Muscle of back (tissue), 11 donors: Measurements from ENCODE around the gene PRPF6. TPM values are rescaled to one million over a fixed set of nuclear protein-coding genes. Genes with fewer than 3 reads are reported as not detected.

ENCODE experiments used
- DNase-seq, 3 donors: peaks; one replicate each; pipeline versions ENCODE4 v3.0.0 to v3.0.0-alpha.2; 2013
- polyA plus RNA-seq, 10 donors: library from polyadenylated mRNA; unstranded; fragments of 120-200 nt; gene quantifications; one replicate each; pipeline ENCODE4 v1.2.1, GENCODE V29; 2013; ENCODE audit not compliant: insufficient read length in 10 of 10

PRPF6 gene
- polyA plus RNA-seq, 10 donors = 45.9 to 58.2 (median 52.8) TPM

DNA sequence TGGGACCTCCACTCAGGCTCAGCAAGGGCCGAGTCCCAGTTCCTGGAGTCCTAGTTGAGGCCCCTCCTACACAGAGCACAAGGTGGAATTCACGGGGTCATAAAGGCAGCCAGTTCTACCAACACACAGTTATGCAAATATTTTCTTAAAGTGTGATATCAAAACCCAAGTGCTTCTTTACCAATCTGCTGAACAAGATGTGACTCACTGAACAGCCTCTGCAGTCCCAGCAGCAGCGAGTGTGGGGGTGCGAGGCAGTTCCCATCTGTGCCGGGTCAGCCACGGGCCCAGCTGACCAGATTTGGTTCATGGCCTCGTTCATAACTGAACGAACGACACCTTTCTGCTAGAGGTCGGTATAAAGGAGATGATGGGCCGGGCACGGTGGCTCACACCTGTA is 77.6 kb downstream of the PRPF6 start:
- no peak for DNase-seq

DNA sequence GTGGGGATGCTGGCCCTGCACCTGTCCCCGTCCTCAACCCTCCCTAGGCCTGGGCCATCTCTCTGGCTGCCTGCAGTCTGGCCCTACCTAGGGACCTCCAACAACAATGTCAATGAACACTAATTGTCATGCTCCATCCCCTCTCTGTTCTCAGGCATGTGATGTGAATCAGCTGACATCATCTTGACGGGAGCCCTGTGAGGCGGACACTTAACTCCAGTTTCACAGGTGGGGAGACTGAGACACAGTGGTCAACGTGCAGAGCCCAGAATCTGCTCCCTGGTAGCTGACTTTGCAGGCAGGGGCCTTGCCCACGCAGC is 81.3 kb downstream of the PRPF6 start:
- DNase-seq = no peak

DNA sequence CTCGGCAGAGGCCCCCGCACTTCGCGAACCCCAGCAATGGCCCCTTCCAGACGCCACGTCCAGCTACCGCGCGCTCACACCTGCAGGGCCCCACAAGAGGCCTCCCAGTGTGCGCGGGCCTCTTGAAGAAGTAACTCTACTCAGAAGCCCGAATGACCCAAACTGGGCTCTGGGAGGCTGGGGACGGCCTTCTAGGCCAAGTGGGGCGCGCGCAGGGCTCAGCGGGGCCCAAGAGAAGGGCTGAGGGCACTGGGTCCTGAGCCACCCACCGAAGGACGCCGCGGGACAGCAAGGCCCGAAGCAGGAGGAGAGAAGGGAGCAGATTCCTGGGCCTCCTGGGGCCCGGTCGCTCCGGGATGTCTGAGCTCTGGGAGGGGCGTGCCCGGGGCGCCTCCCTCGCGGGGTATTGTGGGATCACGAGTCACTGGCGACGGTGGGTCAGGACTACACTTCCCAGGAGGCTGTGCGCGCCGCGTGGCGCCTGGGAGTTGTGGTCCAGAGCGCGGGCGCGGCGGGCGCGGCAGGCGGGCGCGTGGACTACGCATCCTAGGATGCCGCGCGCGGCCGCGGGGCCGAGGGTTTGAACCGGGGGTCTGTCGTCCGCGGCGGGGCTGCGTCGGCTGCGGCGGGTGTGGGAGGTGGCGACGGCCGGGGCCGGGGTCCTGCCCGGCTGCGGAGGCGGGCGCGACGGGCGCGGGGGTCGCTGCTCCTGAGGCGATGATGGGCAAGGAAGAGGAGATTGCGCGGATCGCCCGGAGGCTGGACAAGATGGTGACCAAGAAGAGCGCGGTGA is 81.9 kb downstream of the PRPF6 start, which contains the start of gene TCEA2:
Gene TCEA2 (plus strand): TSS at position 603 of the 793 bp plus-strand sequence. CDS start 115 bp downstream, at position 718.
- DNase-seq = peak; percentile 96 to 98 (median 98)

- DNase-seq = peak in 1 of 3 donors; percentile 51
These were observed 82.6 kb downstream of the PRPF6 start for GRCh38 chr20:64063389-64064144.

DNA sequence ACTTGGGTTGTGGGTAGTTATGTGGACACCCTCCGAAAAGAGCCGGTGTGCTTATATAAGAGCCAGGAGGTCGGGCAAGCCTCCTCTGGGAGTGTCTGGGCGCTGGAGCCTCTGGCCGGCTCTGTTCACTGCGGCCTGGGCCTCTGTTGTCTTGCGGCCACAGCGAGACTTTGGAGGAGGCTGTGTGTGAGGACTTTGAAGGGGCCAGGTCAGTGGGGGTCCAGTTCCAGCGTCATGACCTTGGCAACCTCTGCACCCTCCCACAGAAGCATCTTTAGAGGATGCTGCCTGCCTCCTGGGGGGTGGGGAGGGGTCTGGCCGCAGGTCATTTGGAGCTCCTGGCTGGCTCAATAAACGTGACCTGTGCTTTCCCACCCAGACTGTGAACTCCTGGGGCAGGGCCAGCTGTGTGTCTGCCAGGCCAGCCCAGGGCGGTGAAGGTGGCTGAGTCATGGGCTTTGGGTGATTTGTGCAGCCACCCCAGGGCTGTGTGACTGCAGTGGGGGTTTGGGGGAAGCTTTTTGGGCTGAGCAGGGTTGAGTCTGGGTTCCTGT is 83.3 kb downstream of the PRPF6 start:
- no peak for DNase-seq

GRCh38 chr20:64065062-64065973 is 84.4 kb downstream of the PRPF6 start:
- no peak for DNase-seq

- DNase-seq = no peak
These were observed 85.0 kb downstream of the PRPF6 start for GRCh38 chr20:64065974-64066343.

DNA sequence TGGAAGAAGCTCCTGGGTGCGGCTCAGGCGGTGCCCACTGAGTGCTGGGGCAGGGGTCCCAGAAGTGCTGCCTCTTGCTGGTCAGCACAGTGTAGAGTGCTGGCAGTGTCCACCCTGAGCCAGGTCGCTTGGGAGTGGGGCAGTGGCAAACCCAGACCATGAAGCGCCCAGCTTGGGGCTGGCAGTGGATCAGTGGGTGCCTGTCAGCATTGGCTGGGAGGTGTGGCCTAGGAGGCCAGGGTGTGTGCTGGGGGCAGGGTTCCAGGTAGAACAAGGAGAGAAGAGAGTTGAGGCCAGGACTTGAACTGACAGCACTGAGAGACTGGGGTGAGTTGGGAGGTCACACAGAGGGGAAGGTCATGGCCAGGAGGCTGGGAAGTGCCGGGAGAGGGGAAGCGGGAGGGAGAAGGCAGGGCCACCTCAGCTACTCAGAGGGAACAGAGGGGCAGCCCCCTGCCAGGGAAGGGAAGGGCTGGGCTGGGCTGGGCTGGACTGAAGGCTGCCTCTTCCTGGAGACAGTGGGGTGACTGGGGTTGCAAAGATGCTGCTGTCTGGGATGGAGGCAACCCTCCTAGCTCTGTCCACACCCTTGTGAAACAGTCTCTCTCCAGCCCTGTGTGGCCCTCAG is 86.2 kb downstream of the PRPF6 start:
- DNase-seq = no peak

DNA sequence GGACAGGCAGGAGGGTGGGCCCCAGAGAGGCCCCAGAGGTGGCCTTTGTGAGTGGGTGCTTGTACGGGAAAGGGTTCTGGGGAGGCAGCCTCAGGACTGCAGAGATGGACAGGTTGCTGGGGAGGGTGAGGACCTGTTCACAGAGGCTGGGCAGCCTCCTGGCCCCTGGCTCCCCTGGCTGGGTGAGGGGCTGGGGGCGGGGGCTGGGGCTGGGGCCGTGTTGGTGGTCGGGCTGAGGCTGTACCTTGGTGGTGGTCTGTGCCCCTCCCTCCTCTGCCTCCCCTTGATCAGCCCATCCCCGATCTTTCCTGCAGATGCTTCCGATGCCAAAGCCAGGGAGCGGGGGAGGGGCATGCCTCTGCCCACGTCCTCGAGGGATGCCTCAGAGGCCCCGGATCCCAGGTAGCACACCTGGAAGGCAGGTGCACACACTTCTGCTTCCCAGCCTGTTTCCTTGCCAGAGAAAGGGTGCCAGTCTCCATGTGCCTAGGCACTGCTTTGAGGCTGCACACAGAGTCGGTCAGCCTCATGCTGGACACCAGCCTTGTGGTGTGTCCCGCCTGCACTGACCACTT is 86.9 kb downstream of the PRPF6 start:
- DNase-seq = no peak

- no peak for DNase-seq
These were observed 87.7 kb downstream of the PRPF6 start for GRCh38 chr20:64068386-64069208.

GRCh38 chr20:64069209-64069613 is 88.3 kb downstream of the PRPF6 start:
- no peak for DNase-seq

- no peak for DNase-seq
These were observed 88.8 kb downstream of the PRPF6 start for GRCh38 chr20:64069614-64070243.

DNA sequence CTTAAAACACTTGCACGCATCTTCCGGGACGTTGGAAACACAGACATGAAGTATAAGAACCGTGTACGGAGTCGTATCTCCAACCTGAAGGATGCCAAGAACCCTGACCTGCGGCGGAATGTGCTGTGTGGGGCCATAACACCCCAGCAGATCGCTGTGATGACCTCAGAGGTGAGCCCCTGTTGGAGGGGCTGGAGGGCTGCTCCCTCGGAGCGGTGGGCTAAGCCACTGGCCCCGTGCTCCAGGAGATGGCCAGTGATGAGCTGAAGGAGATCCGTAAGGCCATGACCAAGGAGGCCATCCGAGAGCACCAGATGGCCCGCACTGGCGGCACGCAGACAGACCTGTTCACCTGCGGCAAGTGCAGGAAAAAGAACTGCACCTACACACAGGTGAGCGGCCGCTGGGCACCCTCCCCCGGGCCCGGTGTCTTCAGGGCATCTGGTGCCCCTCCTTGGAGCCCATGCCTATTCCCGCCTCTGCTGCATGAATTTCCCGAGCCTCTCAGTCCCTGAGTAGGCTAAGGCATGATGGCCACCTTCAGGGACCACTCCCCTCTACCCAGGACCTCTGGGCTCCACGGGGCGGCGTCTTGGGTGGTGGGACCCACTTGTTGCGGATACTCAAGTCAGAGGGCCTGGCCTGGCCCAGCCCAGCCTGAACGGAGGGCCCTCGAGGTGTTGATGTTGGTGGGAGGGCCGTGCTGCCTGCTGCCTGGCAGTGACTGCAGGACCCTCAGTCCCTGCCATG is 89.5 kb downstream of the PRPF6 start:
- DNase-seq = no peak

DNA sequence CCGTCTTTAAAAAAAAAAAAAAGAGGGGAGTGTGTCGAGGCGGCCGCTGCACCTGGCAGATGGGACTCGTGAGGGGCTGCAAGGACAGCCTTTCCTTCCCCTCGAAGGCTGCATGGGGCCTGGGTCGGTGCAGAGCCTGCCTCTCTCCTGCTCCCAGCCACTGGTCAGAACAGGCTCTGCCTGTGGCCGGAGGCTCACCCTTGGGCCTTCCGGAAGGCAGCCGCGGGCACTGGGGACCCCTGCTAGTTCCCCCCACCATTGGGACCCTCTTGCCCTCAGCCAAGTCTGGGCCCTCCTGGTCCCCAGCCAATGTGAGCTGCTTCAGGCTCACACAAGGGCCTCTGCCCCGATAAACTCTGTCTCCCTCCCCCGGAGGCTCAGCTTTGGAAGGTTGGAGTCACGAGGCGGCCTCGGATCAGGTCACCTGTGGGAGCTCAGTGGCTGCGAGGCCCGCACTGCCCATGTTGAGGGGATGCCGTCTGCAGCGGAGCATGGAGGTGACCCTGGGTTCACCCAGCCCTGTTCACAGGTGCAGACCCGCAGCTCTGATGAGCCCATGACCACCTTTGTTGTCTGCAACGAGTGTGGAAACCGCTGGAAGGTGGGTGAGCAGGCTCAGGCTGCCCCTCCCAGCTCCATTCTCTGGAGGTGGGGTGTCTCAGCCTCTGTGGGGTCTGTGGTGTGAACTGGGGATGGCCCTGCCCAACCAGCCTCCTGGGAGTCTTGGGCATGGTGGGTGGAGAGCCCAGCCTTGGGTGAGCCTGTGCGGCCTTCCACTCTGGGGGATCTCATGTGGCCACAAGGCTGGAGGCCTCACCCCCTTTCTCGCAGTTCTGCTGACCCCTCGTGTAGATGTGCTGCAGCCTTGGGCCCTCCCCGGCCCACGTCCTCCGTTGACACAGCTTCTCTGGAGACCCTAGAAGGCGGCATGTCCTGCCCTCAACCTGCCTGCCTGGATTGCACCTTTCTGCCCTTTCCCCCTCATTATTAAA is 90.7 kb downstream of the PRPF6 start:
- no peak for DNase-seq

- DNase-seq = no peak
These were observed 91.6 kb downstream of the PRPF6 start for GRCh38 chr20:64072498-64073063.

DNA sequence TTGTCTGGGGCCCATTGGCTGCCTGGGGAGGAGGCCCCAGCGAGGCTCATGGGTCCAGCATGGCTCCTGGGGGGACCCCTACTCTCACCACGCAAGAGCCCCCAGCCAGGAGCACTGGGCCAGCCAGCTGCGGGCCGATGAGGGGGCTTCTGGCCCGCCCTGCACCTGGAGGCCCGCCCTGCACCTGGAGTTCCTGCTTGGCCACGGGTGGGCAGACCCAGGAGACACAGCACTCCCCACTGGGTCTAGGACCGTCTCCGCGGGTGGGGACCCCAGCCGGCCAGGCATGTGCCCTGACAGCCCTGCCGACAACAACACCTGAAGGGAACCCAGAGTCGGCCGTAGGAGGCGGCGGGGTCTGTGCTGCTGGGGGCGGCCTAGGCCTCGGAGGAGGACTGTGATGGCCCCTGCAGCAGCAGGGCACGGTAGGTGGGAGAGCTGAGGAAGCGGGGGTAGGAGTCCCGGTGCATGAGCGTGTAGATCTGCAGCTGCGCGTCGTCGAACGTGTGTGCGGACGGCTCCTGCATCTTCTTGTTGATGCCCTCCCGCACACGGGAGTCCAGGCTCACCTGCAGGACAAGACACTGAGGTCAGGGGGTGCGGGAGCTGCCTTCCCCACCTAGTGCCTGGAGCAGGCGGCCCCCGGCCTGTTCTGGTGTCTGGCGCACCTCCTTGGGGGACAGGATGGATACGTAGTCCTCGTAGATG is 92.7 kb downstream of the PRPF6 start:
- no peak for DNase-seq
